ENCODE measurements around the gene NUP210L. TPM values are rescaled to one million over a fixed set of nuclear protein-coding genes. Genes with fewer than 3 reads are reported as not detected.

The NUP210L gene
- total and polyA plus RNA-seq, 12 donors = 0.01 to 0.45 (median 0.11) TPM; not detected in 6

DNA sequence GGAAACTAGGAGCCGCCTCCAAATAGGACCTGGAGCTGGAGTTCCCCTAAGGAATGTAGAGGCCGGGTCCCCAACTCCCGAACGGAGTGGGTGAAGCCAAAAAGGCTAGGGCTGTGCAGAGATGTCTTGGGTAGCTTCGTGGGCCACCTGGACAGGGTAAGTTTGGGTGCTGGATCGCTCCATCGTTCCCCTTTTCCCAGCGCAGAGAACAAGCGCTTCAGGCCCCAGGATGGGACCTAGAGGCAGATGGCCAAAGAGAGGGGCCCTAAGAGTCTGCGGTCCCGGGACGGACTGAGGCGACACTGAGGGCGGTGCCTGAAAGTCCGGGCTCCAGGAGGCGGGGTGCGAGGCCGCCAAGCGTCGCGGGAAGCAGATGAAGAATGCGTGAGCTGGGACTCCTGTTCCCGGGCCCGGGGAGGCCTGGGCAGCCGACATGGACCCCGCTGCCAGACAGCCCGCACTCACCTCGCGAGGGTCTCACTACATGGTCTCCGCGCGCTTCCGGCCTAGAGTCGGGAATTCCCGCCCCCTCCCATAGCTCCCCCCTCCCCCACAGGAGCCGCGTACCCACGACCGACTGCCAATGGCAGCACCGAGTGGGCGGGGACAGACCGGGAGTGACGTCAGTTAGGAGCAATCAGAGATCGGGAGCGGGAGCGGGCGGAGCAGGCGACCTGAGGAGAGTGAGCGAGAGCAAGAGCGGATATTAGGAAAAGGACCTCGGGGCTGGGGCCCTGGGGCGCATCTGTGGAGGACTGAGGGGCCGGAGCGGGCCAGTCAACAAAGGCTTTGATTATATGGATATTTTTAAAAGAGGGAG, 191.6 kb downstream of the NUP210L start, which contains the start of gene SLC39A1:
TSS of gene SLC39A1 (minus strand) at position 508 of the 820 bp plus-strand sequence. CDS start 822 bp downstream, outside the sequence.
- peaks cover 0 to 29% (median 10%) of the 10 kb centered on the region in 9 donors for H3K36me3 ChIP-seq
- H3K4me3 ChIP-seq = peak within 1 kb of the TSS; percentile 43 to 83 (median 76)
- H3K9me3 ChIP-seq = no peaks in the 10 kb centered on the region
- TF ChIP-seq, protein P1, sequence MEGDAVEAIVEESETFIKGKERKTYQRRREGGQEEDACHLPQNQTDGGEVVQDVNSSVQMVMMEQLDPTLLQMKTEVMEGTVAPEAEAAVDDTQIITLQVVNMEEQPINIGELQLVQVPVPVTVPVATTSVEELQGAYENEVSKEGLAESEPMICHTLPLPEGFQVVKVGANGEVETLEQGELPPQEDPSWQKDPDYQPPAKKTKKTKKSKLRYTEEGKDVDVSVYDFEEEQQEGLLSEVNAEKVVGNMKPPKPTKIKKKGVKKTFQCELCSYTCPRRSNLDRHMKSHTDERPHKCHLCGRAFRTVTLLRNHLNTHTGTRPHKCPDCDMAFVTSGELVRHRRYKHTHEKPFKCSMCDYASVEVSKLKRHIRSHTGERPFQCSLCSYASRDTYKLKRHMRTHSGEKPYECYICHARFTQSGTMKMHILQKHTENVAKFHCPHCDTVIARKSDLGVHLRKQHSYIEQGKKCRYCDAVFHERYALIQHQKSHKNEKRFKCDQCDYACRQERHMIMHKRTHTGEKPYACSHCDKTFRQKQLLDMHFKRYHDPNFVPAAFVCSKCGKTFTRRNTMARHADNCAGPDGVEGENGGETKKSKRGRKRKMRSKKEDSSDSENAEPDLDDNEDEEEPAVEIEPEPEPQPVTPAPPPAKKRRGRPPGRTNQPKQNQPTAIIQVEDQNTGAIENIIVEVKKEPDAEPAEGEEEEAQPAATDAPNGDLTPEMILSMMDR (IDR thresholded peaks at IDR 0.05) = no peak
- H3K27ac ChIP-seq = peak within 1 kb of the TSS; percentile 90 to 98 (median 96)
- H3K27me3 ChIP-seq = no peaks in the 10 kb centered on the region
- ATAC-seq = peak; percentile 81 to 91 (median 87)
- WGBS, 2 donors = 0% methylated on average over 52 to 54 of the region's 54 CpGs
- intact Hi-C loops (cut with DNase I) = no loop called here
- peaks cover 23 to 82% (median 56%) of the 10 kb centered on the region in 9 donors for H3K4me1 ChIP-seq
- DNase-seq = peak; percentile 98 to 99

DNA sequence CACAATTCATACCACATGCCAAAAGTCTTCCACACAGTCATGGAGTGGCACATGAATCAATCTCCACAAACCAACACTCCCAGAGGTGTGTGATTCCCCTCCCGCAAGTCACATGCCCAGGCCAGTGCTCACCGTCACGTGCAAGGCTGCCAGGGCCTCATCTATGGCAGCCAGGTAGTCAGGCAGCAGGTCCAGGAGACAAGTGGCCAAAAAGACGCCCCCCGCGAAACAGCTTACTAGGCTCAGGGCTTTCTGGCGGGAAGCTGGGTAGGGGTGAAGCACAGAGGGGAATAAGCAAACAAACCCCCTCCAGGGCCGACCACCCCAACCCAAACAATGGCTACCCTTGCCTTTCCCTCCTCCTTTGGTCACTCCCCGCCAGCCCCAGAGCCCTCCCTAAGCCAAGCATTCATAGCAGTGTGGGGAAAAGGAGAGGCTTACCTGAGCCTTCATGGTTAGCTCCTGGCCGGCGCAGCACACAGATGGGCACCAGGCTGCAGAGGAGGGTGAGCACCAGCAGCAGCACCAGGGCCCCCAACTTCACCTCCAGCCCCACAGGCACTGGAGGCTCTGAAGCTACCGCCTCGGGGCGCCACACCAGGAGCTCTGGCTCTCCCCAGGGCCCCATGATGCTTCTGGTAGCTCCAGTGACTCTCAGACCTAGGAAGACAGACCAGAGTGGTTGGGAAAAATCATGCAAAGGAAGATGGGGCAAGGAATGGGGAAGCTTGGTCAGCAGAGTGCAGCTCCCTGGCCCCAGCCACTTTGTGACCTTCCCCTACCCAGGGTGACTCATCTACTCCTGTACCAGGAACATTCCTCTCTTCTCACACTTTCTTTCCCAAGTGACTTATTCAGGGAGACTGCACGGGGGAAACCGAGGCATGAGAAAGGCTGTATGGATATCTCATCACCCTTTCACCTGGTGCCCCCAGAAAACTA, 192.5 kb downstream of the NUP210L start:
- TF ChIP-seq, protein P1 (IDR thresholded peaks at IDR 0.05) = no peak
- DNase-seq = no peak
- Histone ChIP-seq H3K27me3 (no peaks in the 10 kb centered on the region), H3K4me1 (peaks cover 25 to 79% (median 57%) of the 10 kb centered on the region in 9 donors), H3K36me3 (peaks cover 0 to 29% (median 10%) of the 10 kb centered on the region in 9 donors), H3K9me3 (no peaks in the 10 kb centered on the region), H3K4me3 (peak overlapping the region; percentile 43 to 83 (median 76)), H3K27ac (peak overlapping the region; percentile 90 to 98 (median 96))
- WGBS, 2 donors = 35 to 46% methylated on average over 16 of the region's 16 CpGs
- intact Hi-C loops (cut with DNase I) = no loop called here
- peak in 1 of 8 donors; percentile 8 for ATAC-seq

DNA sequence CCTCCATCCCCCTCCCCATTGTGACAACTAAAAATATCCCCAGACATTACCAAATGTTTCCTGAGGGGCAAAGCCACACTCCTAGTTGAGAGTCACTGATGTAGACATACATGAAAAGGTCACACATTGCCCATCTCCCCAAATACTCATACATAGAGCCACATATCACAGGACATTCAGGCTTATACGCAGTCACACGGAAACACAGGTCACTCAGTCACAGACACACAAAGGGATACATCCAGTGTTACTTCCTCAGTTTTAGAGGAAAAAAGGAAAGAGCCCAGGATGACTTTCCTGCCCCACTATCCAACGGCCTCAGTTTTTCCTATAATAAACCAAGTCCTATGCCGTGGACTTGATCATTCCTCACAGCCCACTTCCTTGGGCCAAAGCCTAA, 193.5 kb downstream of the NUP210L start:
- ATAC-seq (no peak), DNase-seq (no peak)
- peaks cover 25 to 83% (median 62%) of the 10 kb centered on the region in 9 donors for H3K4me1 ChIP-seq
- peaks cover 0 to 29% (median 10%) of the 10 kb centered on the region in 9 donors for H3K36me3 ChIP-seq
- no peaks in the 10 kb centered on the region for H3K27me3 ChIP-seq
- H3K9me3 ChIP-seq = no peaks in the 10 kb centered on the region
- 62 to 71% methylated on average over 4 of the region's 4 CpGs for WGBS, 2 donors
- H3K27ac ChIP-seq = peak overlapping the region in 6 of 10 donors; percentile 95 to 98 (median 96)
- H3K4me3 ChIP-seq = peak overlapping the region in 2 of 10 donors; percentile 66 to 74
- intact Hi-C loops (cut with DNase I) = no loop called here
- TF ChIP-seq, protein P1 (IDR thresholded peaks at IDR 0.05) = no peak

DNA sequence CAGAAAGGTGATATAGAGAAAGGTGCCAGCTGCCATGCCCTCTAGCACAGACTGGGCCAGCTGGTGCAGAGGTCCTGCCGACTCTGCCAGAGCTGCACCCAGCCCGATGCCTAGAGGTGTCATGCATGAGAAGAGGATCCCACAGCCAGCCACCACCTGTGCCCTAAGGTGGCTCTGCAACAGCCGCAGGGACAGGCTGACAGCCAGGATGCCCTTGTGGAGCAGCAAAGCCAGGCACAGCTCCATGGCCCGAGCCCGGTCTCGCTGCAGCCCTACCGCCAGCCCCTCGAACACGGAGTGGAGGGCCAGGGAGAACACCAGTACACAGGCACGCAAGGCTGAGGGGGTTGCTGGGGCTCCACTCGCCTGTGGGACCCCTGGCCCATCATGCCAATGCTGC, 194.7 kb downstream of the NUP210L start:
- H3K27ac ChIP-seq = peak overlapping the region in 6 of 10 donors; percentile 58 to 98 (median 94)
- no peaks in the 10 kb centered on the region for H3K9me3 ChIP-seq
- DNase-seq (no peak), ATAC-seq (no peak)
- intact Hi-C loops (cut with DNase I) = no loop called here
- H3K27me3 ChIP-seq = no peaks in the 10 kb centered on the region
- H3K4me1 ChIP-seq = peaks cover 20 to 83% (median 67%) of the 10 kb centered on the region in 9 donors
- H3K4me3 ChIP-seq = no peak overlapping the region
- TF ChIP-seq, protein P1 (IDR thresholded peaks at IDR 0.05) = no peak
- peaks cover 0 to 29% (median 10%) of the 10 kb centered on the region in 9 donors for H3K36me3 ChIP-seq
- WGBS, 2 donors = 90 to 97% methylated on average over 11 of the region's 11 CpGs

Data from heart right ventricle (tissue), 16 donors.